Suppressor macrophage treated with lipopolysaccharide for 1 hour (primary cell): Measurements from ENCODE around the gene DCAF6.

Source experiments
- DNase-seq, 3 donors: peaks; one replicate each; pipeline ENCODE4 v3.0.0-alpha.2; 2020 to 2022

DCAF6 gene

GRCh38 chr1:168089326-168089978, 153.0 kb downstream of the DCAF6 start:
- DNase-seq, result no peak

GRCh38 chr1:168089979-168090337, 153.5 kb downstream of the DCAF6 start:
- no peak for DNase-seq

- DNase-seq, result no peak
These were observed 153.9 kb downstream of the DCAF6 start for GRCh38 chr1:168090395-168090794.

GRCh38 chr1:168091063-168091462, 154.6 kb downstream of the DCAF6 start:
- no peak for DNase-seq

- DNase-seq, result peak; percentile 22 to 57 (median 56)
These were observed 155.5 kb downstream of the DCAF6 start for GRCh38 chr1:168091720-168092550.

GRCh38 chr1:168092566-168093355, 156.3 kb downstream of the DCAF6 start:
- no peak for DNase-seq

GRCh38 chr1:168093616-168094015, 157.1 kb downstream of the DCAF6 start:
- no peak for DNase-seq

GRCh38 chr1:168095476-168095875, 159.0 kb downstream of the DCAF6 start:
- no peak for DNase-seq

GRCh38 chr1:168096296-168097165, 160.0 kb downstream of the DCAF6 start:
- DNase-seq, result no peak

GRCh38 chr1:168097921-168098528, 161.5 kb downstream of the DCAF6 start:
- no peak for DNase-seq

- DNase-seq, result no peak
These were observed 162.2 kb downstream of the DCAF6 start for GRCh38 chr1:168098534-168099320.

- no peak for DNase-seq
These were observed 162.9 kb downstream of the DCAF6 start for GRCh38 chr1:168099337-168099801.

GRCh38 chr1:168100315-168101002, 164.0 kb downstream of the DCAF6 start:
- DNase-seq, result no peak

- DNase-seq, result no peak
These were observed 164.9 kb downstream of the DCAF6 start for GRCh38 chr1:168101336-168101735.

- no peak for DNase-seq
These were observed 166.0 kb downstream of the DCAF6 start for GRCh38 chr1:168102487-168102886.

GRCh38 chr1:168104535-168104934, 168.1 kb downstream of the DCAF6 start:
- no peak for DNase-seq

GRCh38 chr1:168105846-168106245, 169.4 kb downstream of the DCAF6 start:
- no peak for DNase-seq

- DNase-seq, result no peak
These were observed 169.8 kb downstream of the DCAF6 start for GRCh38 chr1:168106274-168106673.

GRCh38 chr1:168110896-168111545, 174.5 kb downstream of the DCAF6 start:
- DNase-seq, result peak; percentile 52 to 86 (median 82)
